Stimulated activated CD4-positive, alpha-beta T cell treated with anti-CD3 and anti-CD28 coated beads, TNF-alpha, amount 100 ng/mL, for 48 hours (primary cell): Measurements from ENCODE around the gene ACKR2.

Experiments used
- DNase-seq, 3 donors: peaks; one replicate each; pipeline ENCODE4 v3.0.0-alpha.2; 2020; ENCODE audit warnings: low read depth in 3 of 3

ACKR2 gene

DNA sequence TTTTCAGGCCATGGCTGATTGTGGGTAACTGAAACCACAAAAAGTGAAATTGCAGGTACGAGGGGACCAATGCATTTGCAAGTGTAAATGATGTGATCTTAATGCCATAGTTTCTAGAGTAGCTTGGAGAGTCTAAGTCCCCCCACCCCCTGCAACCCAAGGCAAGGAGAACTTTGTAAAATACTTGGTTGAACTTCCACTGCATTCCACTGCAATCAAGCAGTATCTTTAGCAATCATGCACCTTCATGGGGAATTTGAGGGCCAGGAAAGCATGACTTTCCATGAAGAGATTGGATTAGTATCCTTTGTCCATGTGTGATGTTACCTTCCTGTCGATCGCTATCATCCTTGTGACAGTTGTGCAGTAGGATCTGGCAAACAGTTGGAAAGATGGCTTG lies 77.8 kb downstream of the ACKR2 start:
- DNase-seq = no peak

DNA sequence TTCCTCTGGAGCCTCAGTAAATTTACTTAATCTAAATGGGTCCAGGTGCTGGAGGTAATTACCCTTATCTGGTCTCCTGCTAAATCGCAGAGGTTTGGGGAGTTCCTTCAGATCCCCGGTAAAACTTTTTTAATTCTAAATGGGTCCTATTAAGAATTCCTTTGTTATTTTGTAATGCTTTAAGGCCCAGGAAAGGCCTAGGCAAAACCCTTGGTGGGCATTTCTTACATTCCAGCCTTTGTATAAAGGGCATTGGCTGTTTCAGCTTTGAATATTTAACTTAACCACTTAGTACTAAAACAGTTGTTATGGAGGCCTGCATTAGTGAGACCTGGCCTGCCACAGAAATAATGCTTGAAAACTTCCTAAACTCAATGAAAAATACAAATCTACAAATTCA lies 81.8 kb downstream of the ACKR2 start:
- DNase-seq = no peak

DNA sequence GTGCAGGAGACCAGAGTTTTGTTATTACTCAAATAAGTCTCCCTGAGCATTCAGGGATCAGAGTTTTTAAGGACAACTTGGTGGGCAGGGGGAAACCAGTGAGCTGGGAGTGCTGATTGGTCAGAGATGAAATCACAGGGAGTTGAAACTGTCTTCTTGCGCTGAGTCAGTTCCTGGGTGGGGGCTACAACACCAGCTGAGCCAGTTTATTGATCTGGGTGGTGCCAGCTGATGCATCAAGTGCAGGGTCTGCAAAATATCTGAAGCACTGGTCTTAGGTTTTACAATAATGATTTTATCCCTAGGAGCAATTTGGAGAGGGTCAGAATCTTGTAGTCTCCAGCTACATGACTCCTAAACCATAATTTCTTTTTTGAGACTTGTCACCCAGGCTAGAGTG lies 82.9 kb downstream of the ACKR2 start:
- DNase-seq = no peak

DNA sequence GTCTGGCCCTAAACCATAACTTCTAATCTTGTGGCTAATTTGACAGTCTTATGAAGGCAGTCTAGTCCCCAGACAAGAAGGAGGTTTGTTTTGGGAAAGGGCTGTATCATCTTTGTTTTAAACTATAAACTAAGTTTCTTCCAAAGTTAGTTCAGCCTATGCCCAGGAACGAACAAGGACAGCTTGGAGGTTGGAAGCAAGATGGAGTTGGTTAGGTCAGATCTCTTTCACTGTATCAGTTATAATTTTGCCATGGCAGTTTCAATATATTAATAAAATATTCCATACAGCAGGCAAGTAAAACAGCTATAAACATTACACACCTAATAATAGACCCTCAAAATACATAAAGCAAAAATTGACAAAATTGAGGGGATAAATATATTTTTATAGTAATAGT lies 83.6 kb downstream of the ACKR2 start:
- no peak for DNase-seq

DNA sequence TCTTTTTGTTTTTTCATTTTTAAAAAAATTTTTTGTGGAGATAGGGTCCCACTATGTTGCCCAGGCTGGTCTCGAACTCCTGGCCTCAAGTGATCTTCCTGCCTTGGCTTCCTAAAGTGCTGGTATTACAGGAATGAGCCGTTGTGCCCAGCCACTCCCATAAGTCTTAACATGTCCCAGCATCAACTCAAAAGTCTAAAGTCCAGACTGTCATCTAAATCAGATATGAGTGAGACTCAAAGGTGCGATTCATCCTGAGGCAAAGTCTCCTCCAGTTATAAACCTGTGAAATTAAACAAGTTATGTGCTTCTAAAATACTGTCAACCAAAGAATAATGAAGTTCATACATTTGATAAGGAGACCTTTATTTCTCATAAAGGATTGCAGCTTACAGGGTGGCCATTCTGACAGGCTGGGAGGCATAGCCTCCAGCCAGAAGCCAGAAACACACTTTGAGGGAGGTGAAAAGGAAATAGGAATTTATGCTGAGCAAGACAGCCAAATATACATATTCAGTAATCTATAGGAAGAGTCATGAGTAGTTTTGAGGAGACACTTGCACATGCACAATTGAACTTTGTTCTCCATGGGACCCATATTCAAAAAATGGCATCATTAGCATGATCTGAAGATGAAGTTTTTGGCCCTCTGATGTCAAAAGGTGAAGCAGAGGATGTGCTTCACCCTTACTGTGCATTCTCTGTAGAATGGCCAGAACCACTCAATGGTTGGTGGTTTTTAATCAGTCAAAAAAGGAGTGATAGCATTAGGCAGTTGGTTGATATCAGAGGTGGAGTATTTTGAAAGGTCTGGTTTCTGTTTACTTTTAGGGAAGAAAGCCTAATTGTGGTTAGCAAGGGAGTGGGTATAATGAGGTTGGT lies 85.7 kb downstream of the ACKR2 start:
- no peak for DNase-seq

DNA sequence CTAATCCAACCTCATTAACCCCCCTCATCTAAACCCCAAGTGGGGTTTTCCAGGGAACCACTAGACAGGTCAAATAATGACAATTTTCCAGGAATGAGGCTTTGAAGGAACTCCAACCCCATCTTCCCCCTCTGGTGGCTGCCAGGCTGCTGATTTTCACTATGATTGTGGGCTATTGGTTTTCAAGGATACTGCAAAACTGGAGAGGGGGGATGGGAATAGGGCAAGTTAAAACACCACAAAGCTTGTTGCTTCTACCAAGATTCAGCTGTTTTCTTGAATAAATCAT lies 86.3 kb downstream of the ACKR2 start:
- no peak for DNase-seq

DNA sequence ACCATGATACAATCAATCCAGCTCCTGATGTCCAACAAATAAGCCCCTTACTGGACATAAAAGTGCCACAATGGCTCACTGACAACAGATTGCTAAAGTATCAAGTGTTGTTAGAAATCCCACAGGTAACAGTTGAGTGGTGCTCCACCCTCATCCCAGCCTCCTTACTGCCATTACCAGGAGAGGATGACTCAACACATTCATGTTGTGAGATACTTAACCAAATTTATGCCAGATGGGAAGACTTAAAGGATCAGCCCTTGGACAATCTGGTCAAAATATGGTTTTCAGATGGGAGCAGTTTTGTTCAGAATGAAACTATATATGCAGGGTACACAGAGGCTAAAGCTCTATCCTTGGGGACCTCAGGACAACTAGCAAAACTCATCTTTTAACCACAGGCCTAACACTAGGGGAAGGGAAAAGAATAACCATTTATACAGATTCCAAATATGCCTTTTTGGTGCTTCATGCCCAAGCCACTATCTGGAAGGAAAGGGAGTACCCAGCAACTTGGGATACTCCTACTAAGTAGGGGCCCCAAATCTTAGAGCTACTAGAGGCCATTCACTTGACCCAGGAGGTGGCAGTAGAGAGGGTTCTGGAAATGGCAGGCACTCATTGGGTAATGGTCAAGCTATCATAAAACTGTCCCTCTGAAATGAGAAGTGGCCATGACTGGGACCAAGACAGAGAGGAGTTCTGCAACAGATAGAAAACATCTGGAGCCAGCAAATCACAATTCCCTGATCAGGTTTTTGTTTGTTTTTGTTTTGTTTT lies 89.8 kb downstream of the ACKR2 start:
- DNase-seq = no peak

DNA sequence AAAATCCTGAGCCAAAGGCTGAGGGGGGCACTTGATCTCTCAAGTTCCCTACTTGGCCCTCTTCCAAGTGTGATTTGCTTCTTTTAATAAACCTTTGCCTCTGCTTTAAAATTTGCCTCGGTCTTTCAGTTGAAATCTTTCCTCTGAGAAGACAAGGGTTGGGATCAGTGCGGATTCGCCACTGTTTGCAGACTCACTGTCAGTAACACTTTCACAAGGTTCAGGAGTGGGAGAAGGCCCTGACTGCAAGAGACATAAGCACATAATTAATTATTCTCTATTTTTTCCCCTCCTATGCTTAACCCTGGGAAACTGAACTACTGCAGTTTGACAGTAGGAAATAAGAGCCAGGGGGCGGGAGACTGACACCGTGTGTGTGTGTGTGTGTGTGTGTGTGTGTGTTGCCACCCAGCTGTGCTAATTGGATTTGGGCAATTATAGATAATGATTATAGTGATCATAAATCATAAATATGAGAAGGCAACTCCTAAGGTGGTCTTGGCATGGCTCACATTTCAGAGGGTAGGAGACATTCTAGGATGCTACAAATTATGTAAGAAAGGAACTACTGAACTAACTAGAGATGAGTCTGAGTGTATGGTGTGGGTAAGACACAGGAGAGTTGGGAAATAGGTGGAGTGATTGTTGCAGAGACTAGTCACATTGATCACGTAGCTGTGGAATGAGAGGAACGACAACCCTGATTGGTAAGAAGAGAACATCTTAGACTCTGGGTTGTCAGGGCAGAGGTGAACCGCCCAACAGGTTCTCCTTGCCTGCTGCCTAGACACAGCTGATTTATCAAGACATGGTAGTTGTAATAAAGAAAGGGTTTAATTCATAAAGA lies 91.2 kb downstream of the ACKR2 start:
- no peak for DNase-seq

DNA sequence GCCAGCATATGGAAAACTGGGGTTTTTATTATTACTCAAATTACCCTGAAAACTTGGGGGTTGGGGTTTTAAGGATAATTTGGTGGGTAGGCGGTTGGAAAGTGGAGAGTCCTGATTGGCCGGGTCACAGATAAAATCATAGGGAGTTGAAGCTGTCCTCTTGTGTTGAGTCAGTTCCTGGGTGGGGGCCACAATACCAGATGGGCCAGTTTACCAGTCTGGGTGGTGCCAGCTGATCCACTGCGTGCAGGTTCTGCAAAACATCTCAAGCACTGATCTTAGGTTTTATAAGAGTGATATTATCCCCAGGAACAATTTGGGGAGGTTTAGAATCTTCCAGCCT lies 91.8 kb downstream of the ACKR2 start:
- no peak for DNase-seq

DNA sequence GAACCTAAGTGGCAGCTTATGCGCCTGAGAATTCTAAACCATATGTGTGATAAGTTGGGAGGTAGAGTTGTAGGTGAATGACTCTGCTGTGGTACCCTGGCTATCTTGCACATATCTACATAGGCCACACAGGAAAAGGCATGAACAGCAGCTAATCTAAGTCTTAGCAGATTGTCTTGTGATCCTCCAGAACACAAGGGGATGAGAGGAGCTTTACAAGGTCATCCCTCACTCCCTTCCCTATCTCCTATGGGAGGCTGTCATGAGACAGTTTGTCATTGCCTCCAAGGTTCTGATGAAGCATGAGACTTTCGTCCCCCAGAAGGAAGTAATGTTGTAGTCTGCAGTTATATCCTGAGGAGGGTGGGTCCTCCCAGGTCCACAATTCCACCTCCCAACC lies 93.0 kb downstream of the ACKR2 start:
- no peak for DNase-seq

DNA sequence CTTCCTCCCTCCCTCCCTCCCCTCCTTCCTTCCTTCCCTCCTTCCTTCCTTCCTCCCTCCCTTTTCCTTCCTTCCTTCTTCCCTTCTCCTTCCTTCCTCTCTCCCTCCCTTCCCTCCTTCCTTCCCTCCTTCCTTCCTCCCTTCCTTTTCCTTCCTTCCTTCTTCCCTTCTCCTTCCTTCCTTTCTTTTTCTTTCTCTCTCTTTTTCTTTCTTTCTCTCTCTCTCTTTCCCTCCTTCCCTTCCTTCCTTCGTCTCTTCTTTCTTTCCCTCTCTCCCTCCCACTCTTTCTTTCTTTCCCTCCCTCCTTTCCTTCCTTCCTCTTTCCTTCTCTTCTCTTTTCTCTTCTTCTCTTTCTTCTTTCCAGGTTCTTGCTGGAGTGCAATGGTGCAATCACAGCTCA lies 94.8 kb downstream of the ACKR2 start:
- DNase-seq = no peak

DNA sequence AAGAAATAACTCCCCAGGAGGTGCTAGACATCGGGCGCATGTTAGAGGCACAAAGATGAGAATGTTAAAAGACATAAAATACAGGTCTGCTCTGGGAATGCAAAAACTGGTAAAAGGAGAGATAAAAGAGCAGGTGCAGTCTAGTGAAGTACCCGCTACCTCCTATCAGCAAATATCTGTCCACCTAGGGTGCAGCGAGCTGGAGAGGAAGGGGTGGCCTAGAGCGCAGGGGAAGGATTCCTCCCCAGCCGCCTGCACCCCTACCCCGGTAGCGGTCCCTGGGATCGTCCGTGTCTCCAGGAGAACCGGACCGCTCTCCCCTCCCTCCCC lies 96.5 kb downstream of the ACKR2 start:
- no peak for DNase-seq

DNA sequence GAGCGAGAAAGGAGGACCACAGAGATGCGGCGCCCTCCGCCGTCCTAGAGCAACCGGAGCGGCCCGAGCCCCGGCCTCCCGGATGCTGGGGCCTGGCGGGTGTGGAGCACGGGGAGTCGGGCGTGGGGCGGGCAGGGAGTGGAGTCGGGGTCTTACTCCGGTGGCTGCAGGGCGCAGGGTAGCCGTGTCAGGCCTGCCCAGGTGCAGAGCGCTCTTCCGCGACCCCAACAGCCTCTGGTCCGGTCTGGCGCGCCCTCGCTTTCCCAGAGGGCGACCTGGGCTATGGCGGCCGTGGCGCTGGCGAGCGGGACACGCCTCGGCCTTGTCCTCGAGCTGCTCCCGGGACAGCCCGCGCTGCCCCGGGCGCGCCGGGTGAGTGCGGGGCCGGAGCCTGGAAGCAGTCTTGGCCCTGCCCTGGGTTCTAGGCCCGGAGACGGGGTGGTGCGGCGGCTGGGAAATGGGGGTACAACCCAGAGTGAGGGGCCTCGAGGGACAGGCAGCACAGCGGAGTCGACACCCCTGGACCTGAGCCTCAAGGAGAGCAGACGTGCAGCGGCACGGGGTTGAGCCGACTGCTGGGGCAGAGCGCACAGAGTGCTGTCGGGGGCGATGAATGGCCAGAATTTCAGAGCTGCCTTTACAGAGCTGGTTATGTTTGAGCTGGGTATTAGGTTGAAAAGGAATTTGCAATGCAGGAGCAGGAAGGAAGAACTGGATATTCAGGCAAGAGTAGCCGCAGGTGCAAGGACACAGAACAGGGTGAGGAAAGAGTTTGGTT lies 97.0 kb downstream of the ACKR2 start, which contains the start of gene ZNF662:
Gene ZNF662 (plus strand): TSS at position 73 of the 778 bp plus-strand sequence. CDS start 1,973 bp downstream, outside the sequence.
- DNase-seq = no peak

DNA sequence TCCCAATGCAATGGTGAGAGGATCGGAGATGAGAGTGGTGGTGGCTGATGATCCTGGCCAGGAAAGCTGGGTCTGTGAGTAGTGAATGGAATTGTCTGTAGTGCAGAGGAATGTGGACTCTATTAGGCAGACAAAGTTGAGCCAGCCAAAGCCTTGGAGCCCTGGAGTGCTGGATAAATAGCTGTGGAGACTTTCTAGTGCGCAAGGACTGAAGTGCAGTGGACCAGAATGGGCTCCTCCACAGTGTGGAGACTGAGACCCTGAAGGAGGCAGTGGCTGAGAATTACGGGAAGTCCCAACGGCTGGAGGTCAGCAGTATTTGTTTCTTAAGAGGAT lies 97.6 kb downstream of the ACKR2 start:
- DNase-seq = no peak

DNA sequence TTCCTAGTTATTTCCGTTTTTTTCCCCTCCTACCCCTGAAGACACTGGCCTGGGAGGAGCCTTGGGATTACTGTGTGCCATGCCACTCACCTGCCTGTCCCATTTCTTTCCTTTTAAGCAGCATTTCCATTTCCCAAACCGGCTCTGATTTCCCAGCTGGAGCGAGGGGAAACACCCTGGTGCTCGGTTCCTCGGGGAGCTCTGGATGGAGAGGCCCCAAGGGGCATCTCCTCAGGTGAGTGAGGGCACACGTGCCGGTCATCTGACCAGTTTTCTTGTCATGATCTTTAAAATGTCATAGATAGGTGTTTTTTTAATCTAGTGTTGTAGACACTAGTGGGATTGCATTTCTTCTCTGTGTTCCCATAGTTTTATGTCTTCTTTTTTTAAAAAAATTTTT lies 99.4 kb downstream of the ACKR2 start:
- no peak for DNase-seq

DNA sequence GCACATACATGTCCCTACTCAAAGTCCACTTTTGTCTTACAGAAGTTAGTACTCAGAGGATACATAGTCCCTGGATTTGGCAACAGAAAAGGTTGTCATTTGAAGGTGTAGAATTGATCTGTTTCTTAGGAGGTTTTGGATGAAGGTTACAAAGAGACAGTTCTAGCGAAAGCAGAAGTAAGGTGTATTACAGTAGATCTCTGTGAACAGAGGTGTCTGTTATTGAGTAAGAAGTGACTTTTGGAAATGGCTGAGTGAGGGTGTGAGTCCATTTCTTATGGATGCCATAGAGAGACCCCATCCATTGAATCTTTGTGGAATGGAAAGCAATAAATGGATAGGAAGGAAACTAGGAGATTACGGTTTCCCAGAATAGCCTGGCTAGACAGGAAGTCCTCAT lies 102.3 kb downstream of the ACKR2 start:
- no peak for DNase-seq

DNA sequence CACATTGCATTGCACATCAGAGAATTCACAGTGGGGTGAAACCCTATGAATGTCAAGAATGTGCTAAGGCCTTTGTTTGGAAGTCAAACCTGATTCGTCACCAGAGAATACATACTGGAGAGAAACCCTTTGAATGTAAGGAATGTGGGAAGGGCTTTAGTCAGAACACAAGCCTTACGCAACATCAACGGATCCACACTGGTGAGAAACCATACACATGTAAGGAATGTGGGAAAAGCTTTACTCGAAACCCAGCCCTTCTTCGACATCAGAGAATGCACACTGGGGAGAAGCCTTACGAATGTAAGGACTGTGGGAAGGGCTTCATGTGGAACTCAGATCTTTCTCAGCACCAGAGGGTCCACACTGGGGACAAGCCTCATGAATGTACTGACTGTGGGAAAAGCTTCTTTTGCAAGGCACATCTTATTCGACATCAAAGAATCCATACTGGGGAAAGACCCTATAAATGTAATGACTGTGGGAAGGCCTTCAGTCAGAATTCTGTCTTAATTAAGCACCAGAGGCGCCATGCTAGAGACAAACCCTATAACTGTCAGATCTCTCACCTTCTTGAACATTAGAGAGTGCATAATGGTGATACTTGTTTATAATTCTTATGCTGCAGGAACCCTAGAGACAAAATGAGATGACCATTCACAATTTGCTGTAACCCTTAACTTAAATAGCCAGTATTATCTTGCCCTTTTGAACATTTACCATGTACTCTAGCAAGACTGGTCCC lies 105.7 kb downstream of the ACKR2 start:
- DNase-seq = no peak
